Measurements from ENCODE around the gene KIAA0232. TPM values are rescaled to one million over a fixed set of nuclear protein-coding genes. Genes with fewer than 3 reads are reported as not detected.

Gene KIAA0232
- total and polyA plus RNA-seq, 9 of the 15 experiments (the other 6 are each of a cell fraction or from before 2014, with no cell fraction given) = 3.5 to 17.4 (median 13.0) TPM

DNA sequence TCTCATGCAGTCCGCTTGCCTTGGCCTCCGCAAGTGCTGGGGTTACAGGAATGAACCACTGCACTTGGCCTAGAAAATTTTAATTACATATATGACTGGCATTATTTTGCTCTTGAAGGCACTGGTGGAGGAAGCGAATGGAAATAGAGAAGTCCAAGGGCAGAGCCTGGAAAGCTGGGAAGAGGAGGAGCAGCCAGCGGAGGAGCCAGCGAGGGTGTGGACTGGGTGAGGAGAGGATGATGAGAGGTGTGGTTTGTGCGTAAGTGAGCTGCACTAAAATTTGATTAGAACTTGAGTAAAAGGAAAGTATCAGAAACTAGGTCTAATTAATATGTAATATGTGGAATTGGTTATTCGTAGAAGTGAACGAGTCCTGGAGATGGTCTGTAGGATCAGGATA, 13.3 kb downstream of the KIAA0232 start:
- intact Hi-C loops (cut with micrococcal nuclease) = no loop called here
- TF ChIP-seq ZNF445 (CRISPR knock-in tag; IDR thresholded peaks at IDR 0.05; ENCODE audit: low read depth) (no peak), EP400 (IDR thresholded peaks at IDR 0.05) (no peak), TARDBP (IDR thresholded peaks at IDR 0.05) (no peak), ZNF23 (CRISPR knock-in tag; IDR thresholded peaks at IDR 0.05) (no peak), HIVEP1 (CRISPR knock-in tag; IDR thresholded peaks at IDR 0.05) (no peak), JUNB (CRISPR knock-in tag; conservative IDR thresholded peaks at IDR 0.05) (no peak), HDAC2 (IDR thresholded peaks at IDR 0.05) (no peak), CCNT2 (IDR thresholded peaks at IDR 0.05; ENCODE audit: borderline replicate concordance, extremely low read depth, insufficient read length, low read depth, low read length) (no peak), SMAD3 (CRISPR knock-in tag; conservative IDR thresholded peaks at IDR 0.05) (no peak)
- TF ChIP-seq, protein P1, sequence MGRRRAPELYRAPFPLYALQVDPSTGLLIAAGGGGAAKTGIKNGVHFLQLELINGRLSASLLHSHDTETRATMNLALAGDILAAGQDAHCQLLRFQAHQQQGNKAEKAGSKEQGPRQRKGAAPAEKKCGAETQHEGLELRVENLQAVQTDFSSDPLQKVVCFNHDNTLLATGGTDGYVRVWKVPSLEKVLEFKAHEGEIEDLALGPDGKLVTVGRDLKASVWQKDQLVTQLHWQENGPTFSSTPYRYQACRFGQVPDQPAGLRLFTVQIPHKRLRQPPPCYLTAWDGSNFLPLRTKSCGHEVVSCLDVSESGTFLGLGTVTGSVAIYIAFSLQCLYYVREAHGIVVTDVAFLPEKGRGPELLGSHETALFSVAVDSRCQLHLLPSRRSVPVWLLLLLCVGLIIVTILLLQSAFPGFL (CRISPR knock-in tag; IDR thresholded peaks at IDR 0.05) = no peak
- H3K27ac ChIP-seq (ENCODE audit: extremely low read depth, low read depth, low read length) = no peak overlapping the region
- H3K9ac ChIP-seq (ENCODE audit: insufficient read depth in 1 of 2, low read depth in 2 of 2, low read length in 2 of 2) = no peak overlapping the region
- H3K9me3 ChIP-seq (replicated peaks; ENCODE audit: control insufficient read depth, insufficient read depth, low read depth, low read length) = no peaks in the 10 kb centered on the region; the same call in 1 of the 2 replicates
- H3K4me2 ChIP-seq (ENCODE audit: insufficient read depth, low read length) = no peak overlapping the region
- H3K36me3 ChIP-seq (ENCODE audit: control insufficient read depth, insufficient read depth, low read length) = peaks cover 47% of the 10 kb centered on the region
- H3K27me3 ChIP-seq (ENCODE audit: control insufficient read depth in 2 of 2, insufficient read depth in 2 of 2, low read length in 2 of 2) = no peaks in the 10 kb centered on the region
- H3K4me1 ChIP-seq (replicated peaks in 1 of 2; ENCODE audit: control insufficient read depth in 2 of 2, insufficient read depth in 2 of 2, low read length in 2 of 2) = peaks cover 0 to 9% of the 10 kb centered on the region in 2 experiments; a peak in 2 of 5 replicates
- no peak for FAIRE-seq
- 94% methylated on average over 6 of the region's 8 CpGs for WGBS (ENCODE audit: insufficient coverage, low coverage, missing lambda C conversion rate)
- BruUV-seq (replicated peaks) = no TSS peak
- H3K9me1 ChIP-seq (ENCODE audit: control insufficient read depth, insufficient read depth, low read length) = no peaks in the 10 kb centered on the region
- H3K4me3 ChIP-seq = no peak overlapping the region
- peaks cover 96% of the 10 kb centered on the region for H3K79me2 ChIP-seq (ENCODE audit: control insufficient read depth, insufficient read depth, low read length)
- DNase-seq (ENCODE audit: extremely low read depth in 1 of 4, low spot score in 3 of 4) = no peak
- POLR2A ChIA-PET = interaction anchor here (1.3 to 5.3 kb wide), 3 partner anchors 10 to 16 kb away, joined by 3 to 46 read pairs (median 20); no protein-coding TSS in a partner anchor
- CTCF ChIA-PET (ENCODE audit: low intra/inter-chr PET ratio) = no interaction called here
- H4K20me1 ChIP-seq (replicated peaks; ENCODE audit: control insufficient read depth, insufficient read depth, low read length) = peaks cover 20% of the 10 kb centered on the region
- H2AFZ ChIP-seq (ENCODE audit: low read depth, low read length) = no peak overlapping the region
- in situ Hi-C loops (cut with MboI) = no loop called here
- ATAC-seq = no peak

Data from K562 (cell line).